ENCODE measurements around the gene TRIM50. TPM values are rescaled to one million over a fixed set of nuclear protein-coding genes. Genes with fewer than 3 reads are reported as not detected.
"Not testable (repeated sequence)": the region's sequence is repeated elsewhere in the genome, so short reads cannot be mapped to it uniquely, and the experiment has no call there.

TRIM50 gene
- total RNA-seq, result under 1 TPM in 2 of 8 experiments, not detected in 6; 0.14 to 0.47 TPM

DNA sequence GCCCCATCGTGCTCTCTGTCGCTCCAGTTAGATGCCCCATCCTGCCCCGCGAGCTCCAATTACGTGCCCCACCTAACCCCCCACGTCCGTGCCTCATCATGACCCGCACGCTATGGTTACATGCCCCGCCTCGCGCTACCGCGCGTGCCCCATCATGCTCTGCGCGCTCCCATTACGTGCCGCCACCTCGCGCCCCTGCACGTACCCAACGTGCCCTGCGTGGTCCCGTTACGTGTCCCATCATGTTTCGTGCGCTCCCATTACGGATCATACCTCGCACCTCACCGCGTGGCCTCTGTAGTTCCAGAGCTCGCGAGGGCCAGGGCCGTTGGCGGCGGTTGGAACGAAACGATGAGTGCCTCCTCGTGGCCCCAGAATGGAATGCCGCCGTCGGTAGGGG, at the start of gene TRIM50, which contains the start of gene FKBP6:
TRIM50 (minus strand) TSS at position 161 of the 400 bp plus-strand sequence. CDS start 3,295 bp downstream, outside the sequence.
FKBP6 (plus strand) TSS at position 240 of the 400 bp plus-strand sequence. CDS start 268 bp downstream, outside the sequence.
- not testable (repeated sequence) for ATAC-seq (replicated peaks in 6 of 8); H3K27ac ChIP-seq; H3K4me3 ChIP-seq
- in situ Hi-C loops (cut with MboI; ENCODE audit: low pct_unique_long_range_greater_than_20kb in 2 of 9, low sequenced_read_pairs in 9 of 9, unreplicated experiment in 9 of 9), result loop anchor here in 1 of 9 experiments (25.0 kb wide), 1 partner anchor 109 kb away; the partner anchor contains the start of gene FZD9
- 87 to 97% methylated on average over 6 to 9 of the region's 43 CpGs; no CpG with 5 or more reads in 8 of the 10 experiments for WGBS, 10 experiments
- H3K4me1 ChIP-seq (replicated peaks in 1 of 2), result peaks cover 0 to 13% of the 10 kb centered on the region in 2 donors

- ATAC-seq (replicated peaks in 6 of 8), result no peak
- Histone ChIP-seq H3K4me1 (replicated peaks in 1 of 2) (no peaks in the 10 kb centered on the region), H3K27ac (no peak overlapping the region), H3K4me3 (no peak overlapping the region)
- 20 to 100% (median 87%) methylated on average over 1 to 5 of the region's 20 CpGs; no CpG with 5 or more reads in 3 of the 10 experiments for WGBS, 10 experiments
- in situ Hi-C loops (cut with MboI; ENCODE audit: low pct_unique_long_range_greater_than_20kb in 2 of 9, low sequenced_read_pairs in 9 of 9, unreplicated experiment in 9 of 9), result no loop called here
These were observed 49.0 kb upstream of the TRIM50 start for GRCh38 chr7:73376671-73377412.

GRCh38 chr7:73376262-73376661, 48.4 kb upstream of the TRIM50 start:
- ATAC-seq (replicated peaks in 6 of 8); in situ Hi-C loops (cut with MboI; ENCODE audit: low pct_unique_long_range_greater_than_20kb in 2 of 9, low sequenced_read_pairs in 9 of 9, unreplicated experiment in 9 of 9); H3K4me3 ChIP-seq; H3K27ac ChIP-seq; H3K4me1 ChIP-seq (replicated peaks in 1 of 2): not testable (repeated sequence)
- 0 to 93% (median 60%) methylated on average over 1 to 3 of the region's 4 CpGs; no CpG with 5 or more reads in 5 of the 10 experiments for WGBS, 10 experiments

- no peak overlapping the region for H3K4me3 ChIP-seq
- 33 to 100% (median 100%) methylated on average over 1 to 5 of the region's 13 CpGs; no CpG with 5 or more reads in 1 of the 10 experiments for WGBS, 10 experiments
- in situ Hi-C loops (cut with MboI; ENCODE audit: low pct_unique_long_range_greater_than_20kb in 2 of 9, low sequenced_read_pairs in 9 of 9, unreplicated experiment in 9 of 9), result no loop called here
- H3K27ac ChIP-seq, result no peak overlapping the region
- ATAC-seq (replicated peaks in 6 of 8), result no peak
- H3K4me1 ChIP-seq (replicated peaks in 1 of 2), result no peaks in the 10 kb centered on the region
These were observed 45.9 kb upstream of the TRIM50 start for GRCh38 chr7:73373741-73374140.

- WGBS, 10 experiments, result 50 to 96% (median 70%) methylated on average over 2 to 6 of the region's 9 CpGs; no CpG with 5 or more reads in 3 of the 10 experiments
- Histone ChIP-seq H3K4me3 (no peak overlapping the region), H3K4me1 (replicated peaks in 1 of 2) (peaks cover 0 to 8% of the 10 kb centered on the region in 2 donors), H3K27ac (no peak overlapping the region)
- in situ Hi-C loops (cut with MboI; ENCODE audit: low pct_unique_long_range_greater_than_20kb in 2 of 9, low sequenced_read_pairs in 9 of 9, unreplicated experiment in 9 of 9), result no loop called here
- ATAC-seq (replicated peaks in 6 of 8), result no peak
These were observed 41.7 kb upstream of the TRIM50 start for GRCh38 chr7:73369622-73370021.

GRCh38 chr7:73369009-73369408, 41.1 kb upstream of the TRIM50 start:
- 40 to 100% (median 93%) methylated on average over 1 to 8 of the region's 11 CpGs; no CpG with 5 or more reads in 6 of the 10 experiments for WGBS, 10 experiments
- Histone ChIP-seq H3K4me3 (no peak overlapping the region), H3K27ac (no peak overlapping the region), H3K4me1 (replicated peaks in 1 of 2) (peaks cover 0 to 11% of the 10 kb centered on the region in 2 donors)
- no peak for ATAC-seq (replicated peaks in 6 of 8)
- in situ Hi-C loops (cut with MboI; ENCODE audit: low pct_unique_long_range_greater_than_20kb in 2 of 9, low sequenced_read_pairs in 9 of 9, unreplicated experiment in 9 of 9), result no loop called here

GRCh38 chr7:73366990-73367389, 39.1 kb upstream of the TRIM50 start:
- no peak overlapping the region for H3K4me3 ChIP-seq
- WGBS, 10 experiments, result 27 to 60% (median 46%) methylated on average over 1 to 4 of the region's 12 CpGs; no CpG with 5 or more reads in 7 of the 10 experiments
- in situ Hi-C loops (cut with MboI; ENCODE audit: low pct_unique_long_range_greater_than_20kb in 2 of 9, low sequenced_read_pairs in 9 of 9, unreplicated experiment in 9 of 9), result no loop called here
- peaks cover 0 to 11% of the 10 kb centered on the region in 2 donors for H3K4me1 ChIP-seq (replicated peaks in 1 of 2)
- H3K27ac ChIP-seq, result no peak overlapping the region
- ATAC-seq (replicated peaks in 6 of 8), result peak in 1 of 8 experiments; percentile 16

- no peak for ATAC-seq (replicated peaks in 6 of 8)
- Histone ChIP-seq H3K4me1 (replicated peaks in 1 of 2) (peaks cover 0 to 11% of the 10 kb centered on the region in 2 donors), H3K27ac (no peak overlapping the region), H3K4me3 (no peak overlapping the region)
- WGBS, 10 experiments, result 30 to 94% (median 69%) methylated on average over 1 to 9 of the region's 11 CpGs; no CpG with 5 or more reads in 4 of the 10 experiments
- in situ Hi-C loops (cut with MboI; ENCODE audit: low pct_unique_long_range_greater_than_20kb in 2 of 9, low sequenced_read_pairs in 9 of 9, unreplicated experiment in 9 of 9), result no loop called here
These were observed 38.2 kb upstream of the TRIM50 start for GRCh38 chr7:73366127-73366526.

DNA sequence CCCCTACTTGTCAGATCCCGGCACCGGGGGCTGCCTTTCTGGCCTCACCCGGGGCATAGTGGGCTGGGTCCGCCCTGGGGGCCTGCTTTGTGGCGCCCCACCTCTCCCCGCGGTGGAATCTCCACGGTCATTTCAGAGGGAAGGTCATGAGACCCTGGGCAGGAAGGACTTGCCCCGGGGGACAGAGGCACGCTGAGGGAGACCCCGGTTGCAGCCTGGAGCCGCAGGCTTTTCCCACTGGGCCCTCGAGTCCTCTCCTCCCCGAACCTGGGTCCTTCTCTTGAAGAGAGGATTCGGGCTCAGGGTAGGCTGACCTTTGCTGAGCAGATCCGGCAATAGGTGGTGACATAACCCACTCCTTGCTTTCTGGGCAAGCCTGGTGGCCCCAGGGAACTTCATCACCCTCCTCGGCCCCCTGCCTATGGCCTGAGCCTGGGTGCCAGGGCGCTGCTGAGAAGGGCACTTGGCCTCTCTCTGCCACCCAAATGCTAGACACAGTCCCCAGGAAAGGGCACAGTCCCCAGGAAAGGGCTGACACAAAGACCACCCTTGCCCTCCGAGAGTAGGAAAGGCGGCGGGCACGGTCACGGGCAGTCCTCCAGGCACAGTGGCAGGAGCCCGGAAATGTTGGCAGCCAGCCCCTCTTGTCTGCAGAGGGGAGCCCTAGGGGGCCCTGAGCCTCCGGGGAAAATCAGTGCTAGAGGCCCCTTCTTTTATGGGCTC, 36.3 kb upstream of the TRIM50 start:
- 20 to 100% (median 74%) methylated on average over 1 to 13 of the region's 25 CpGs; no CpG with 5 or more reads in 3 of the 10 experiments for WGBS, 10 experiments
- Histone ChIP-seq H3K27ac (no peak overlapping the region), H3K4me1 (replicated peaks in 1 of 2) (peaks cover 0 to 11% of the 10 kb centered on the region in 2 donors), H3K4me3 (no peak overlapping the region)
- in situ Hi-C loops (cut with MboI; ENCODE audit: low pct_unique_long_range_greater_than_20kb in 2 of 9, low sequenced_read_pairs in 9 of 9, unreplicated experiment in 9 of 9), result no loop called here
- ATAC-seq (replicated peaks in 6 of 8), result no peak

GRCh38 chr7:73363225-73364005, 35.5 kb upstream of the TRIM50 start:
- in situ Hi-C loops (cut with MboI; ENCODE audit: low pct_unique_long_range_greater_than_20kb in 2 of 9, low sequenced_read_pairs in 9 of 9, unreplicated experiment in 9 of 9), result no loop called here
- 37 to 87% (median 77%) methylated on average over 1 to 12 of the region's 28 CpGs; no CpG with 5 or more reads in 2 of the 10 experiments for WGBS, 10 experiments
- H3K4me1 ChIP-seq (replicated peaks in 1 of 2), result peaks cover 0 to 13% of the 10 kb centered on the region in 2 donors
- no peak for ATAC-seq (replicated peaks in 6 of 8)
- no peak overlapping the region for H3K4me3 ChIP-seq
- H3K27ac ChIP-seq, result no peak overlapping the region

- peaks cover 0 to 16% of the 10 kb centered on the region in 2 donors for H3K4me1 ChIP-seq (replicated peaks in 1 of 2)
- ATAC-seq (replicated peaks in 6 of 8); in situ Hi-C loops (cut with MboI; ENCODE audit: low pct_unique_long_range_greater_than_20kb in 2 of 9, low sequenced_read_pairs in 9 of 9, unreplicated experiment in 9 of 9); H3K27ac ChIP-seq; H3K4me3 ChIP-seq: not testable (repeated sequence)
- WGBS, 10 experiments, result 20% methylated on average over 1 of the region's 1 CpG; no CpG with 5 or more reads in 9 of the 10 experiments
These were observed 32.7 kb upstream of the TRIM50 start for GRCh38 chr7:73360590-73360989.

GRCh38 chr7:73359746-73360375, 32.0 kb upstream of the TRIM50 start:
- Histone ChIP-seq H3K4me1 (replicated peaks in 1 of 2) (peaks cover 2 to 20% of the 10 kb centered on the region in 2 donors), H3K4me3 (no peak overlapping the region), H3K27ac (no peak overlapping the region)
- 33 to 100% (median 95%) methylated on average over 2 to 8 of the region's 13 CpGs; no CpG with 5 or more reads in 4 of the 10 experiments for WGBS, 10 experiments
- in situ Hi-C loops (cut with MboI; ENCODE audit: low pct_unique_long_range_greater_than_20kb in 2 of 9, low sequenced_read_pairs in 9 of 9, unreplicated experiment in 9 of 9), result no loop called here
- no peak for ATAC-seq (replicated peaks in 6 of 8)

All from motor neuron (in vitro differentiated cells).